ENCODE measurements around the gene KIF4B. TPM values are rescaled to one million over a fixed set of nuclear protein-coding genes. Genes with fewer than 3 reads are reported as not detected.
"Not testable (repeated sequence)": the region's sequence is repeated elsewhere in the genome, so short reads cannot be mapped to it uniquely, and the experiment has no call there.

Gene KIF4B
- total and polyA plus RNA-seq, 3 experiments from 2014 or later = 0.09 TPM; not detected in 2

- CTCF ChIA-PET = no interaction called here
- POLR2A ChIA-PET = no interaction called here
- Histone ChIP-seq H3K36me3 (ENCODE audit: insufficient read depth, low read length) (no peaks in the 10 kb centered on the region), H3K4me1 (ENCODE audit: insufficient read depth, low read length) (no peaks in the 10 kb centered on the region), H3K9me3 (ENCODE audit: low read length) (no peaks in the 10 kb centered on the region), H3K27ac (ENCODE audit: low read depth, low read length) (no peak overlapping the region), H3K4me3 (ENCODE audit: low read length) (no peak overlapping the region), H3K27me3 (ENCODE audit: insufficient read depth, low read length, poor library complexity, severe bottlenecking) (no peaks in the 10 kb centered on the region)
- no peak overlapping the region for H3K4me3 Mint-ChIP-seq
- no peak for DNase-seq
- H3K4me1 Mint-ChIP-seq = no peaks in the 10 kb centered on the region
- peaks cover 0 to 11% of the 10 kb centered on the region in 2 donors for H3K27me3 Mint-ChIP-seq
- peaks cover 11 to 23% (median 17%) of the 10 kb centered on the region in 5 donors for H3K9me3 Mint-ChIP-seq
- no peaks in the 10 kb centered on the region for H3K36me3 Mint-ChIP-seq
- no peak overlapping the region for H3K27ac Mint-ChIP-seq
Observed at GRCh38 chr5:155029240-155029639, 15.7 kb downstream of the KIF4B start.

DNA sequence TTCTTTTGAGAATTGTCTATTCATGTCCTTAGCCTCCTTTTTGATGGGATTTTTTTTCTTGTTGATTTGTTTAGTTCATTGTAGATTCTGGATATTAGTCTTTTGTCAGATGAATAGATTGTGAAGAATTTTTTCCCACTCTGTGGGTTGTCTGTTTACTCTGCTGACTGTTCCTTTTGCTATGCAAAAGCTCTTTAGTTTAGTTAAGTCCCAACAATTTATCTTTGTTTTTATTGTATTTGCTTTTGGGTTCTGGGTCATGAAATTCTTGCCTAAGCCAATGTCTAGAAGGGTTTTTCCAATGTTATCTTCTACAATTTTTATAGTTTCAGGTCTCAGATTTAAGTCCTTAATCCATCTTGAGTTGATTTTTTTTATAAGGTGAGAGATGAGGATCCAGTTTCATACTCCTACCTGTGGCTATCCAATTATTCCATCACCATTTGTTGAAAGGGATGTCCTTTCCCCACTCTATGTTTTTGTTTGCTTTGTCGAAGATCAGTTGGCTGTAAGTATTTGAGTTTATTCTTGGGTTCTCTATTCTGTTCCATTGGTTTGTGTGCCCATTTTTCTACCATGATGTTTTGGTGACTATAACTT lies 20.7 kb downstream of the KIF4B start:
- H3K4me1 ChIP-seq (ENCODE audit: insufficient read depth, low read length); DNase-seq; CTCF ChIA-PET; H3K4me3 Mint-ChIP-seq; H3K9me3 Mint-ChIP-seq; H3K4me3 ChIP-seq (ENCODE audit: low read length); H3K27ac Mint-ChIP-seq; H3K36me3 Mint-ChIP-seq; H3K27me3 ChIP-seq (ENCODE audit: insufficient read depth, low read length, poor library complexity, severe bottlenecking); H3K36me3 ChIP-seq (ENCODE audit: insufficient read depth, low read length); H3K27me3 Mint-ChIP-seq; H3K4me1 Mint-ChIP-seq; H3K9me3 ChIP-seq (ENCODE audit: low read length); H3K27ac ChIP-seq (ENCODE audit: low read depth, low read length); POLR2A ChIA-PET: not testable (repeated sequence)

DNA sequence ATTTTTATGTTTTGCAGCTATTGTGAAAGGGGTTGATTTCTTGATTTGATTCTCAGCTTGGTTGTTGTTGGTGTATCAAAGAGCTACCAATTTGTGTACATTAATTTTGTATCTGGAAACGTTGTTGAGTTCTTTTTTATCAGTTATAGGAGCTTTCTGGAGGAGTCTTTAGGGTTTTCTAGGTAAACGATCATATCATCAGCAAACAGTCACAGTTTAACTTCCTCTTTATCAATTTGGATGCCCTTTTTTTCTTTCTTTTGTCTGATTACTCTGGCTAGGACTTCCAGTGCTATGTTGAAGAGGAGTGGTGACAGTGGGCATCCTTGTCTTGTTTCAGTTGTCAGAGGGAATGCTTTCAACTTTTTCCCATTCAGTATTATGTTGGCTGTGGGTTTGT lies 21.5 kb downstream of the KIF4B start:
- H3K4me3 Mint-ChIP-seq; H3K36me3 ChIP-seq (ENCODE audit: insufficient read depth, low read length); H3K27ac ChIP-seq (ENCODE audit: low read depth, low read length); DNase-seq; H3K9me3 Mint-ChIP-seq; CTCF ChIA-PET; H3K9me3 ChIP-seq (ENCODE audit: low read length); H3K4me1 Mint-ChIP-seq; H3K27me3 Mint-ChIP-seq; H3K4me1 ChIP-seq (ENCODE audit: insufficient read depth, low read length); H3K27ac Mint-ChIP-seq; POLR2A ChIA-PET; H3K27me3 ChIP-seq (ENCODE audit: insufficient read depth, low read length, poor library complexity, severe bottlenecking); H3K36me3 Mint-ChIP-seq; H3K4me3 ChIP-seq (ENCODE audit: low read length): not testable (repeated sequence)

GRCh38 chr5:155040984-155041653 lies 27.6 kb downstream of the KIF4B start:
- Mint-ChIP-seq H3K27ac (no peak overlapping the region), H3K4me1 (no peaks in the 10 kb centered on the region), H3K36me3 (no peaks in the 10 kb centered on the region), H3K4me3 (no peak overlapping the region), H3K9me3 (peaks cover 0 to 3% (median 0%) of the 10 kb centered on the region in 5 donors), H3K27me3 (peaks cover 6 to 49% of the 10 kb centered on the region in 2 donors)
- ChIA-PET CTCF (no interaction called here), POLR2A (no interaction called here)
- H3K4me1 ChIP-seq (ENCODE audit: insufficient read depth, low read length) = no peaks in the 10 kb centered on the region
- no peaks in the 10 kb centered on the region for H3K36me3 ChIP-seq (ENCODE audit: insufficient read depth, low read length)
- no peak for DNase-seq
- H3K9me3 ChIP-seq (ENCODE audit: low read length) = no peaks in the 10 kb centered on the region
- no peaks in the 10 kb centered on the region for H3K27me3 ChIP-seq (ENCODE audit: insufficient read depth, low read length, poor library complexity, severe bottlenecking)
- H3K27ac ChIP-seq (ENCODE audit: low read depth, low read length) = no peak overlapping the region
- H3K4me3 ChIP-seq (ENCODE audit: low read length) = no peak overlapping the region

- Histone ChIP-seq H3K4me3 (ENCODE audit: low read length) (no peak overlapping the region), H3K27me3 (ENCODE audit: insufficient read depth, low read length, poor library complexity, severe bottlenecking) (no peaks in the 10 kb centered on the region), H3K4me1 (ENCODE audit: insufficient read depth, low read length) (no peaks in the 10 kb centered on the region), H3K36me3 (ENCODE audit: insufficient read depth, low read length) (no peaks in the 10 kb centered on the region), H3K27ac (ENCODE audit: low read depth, low read length) (no peak overlapping the region), H3K9me3 (ENCODE audit: low read length) (no peaks in the 10 kb centered on the region)
- peaks cover 0 to 1% (median 0%) of the 10 kb centered on the region in 5 donors for H3K9me3 Mint-ChIP-seq
- no peak overlapping the region for H3K4me3 Mint-ChIP-seq
- H3K4me1 Mint-ChIP-seq = no peaks in the 10 kb centered on the region
- DNase-seq = no peak
- H3K27me3 Mint-ChIP-seq = peaks cover 9 to 51% of the 10 kb centered on the region in 2 donors
- H3K27ac Mint-ChIP-seq = no peak overlapping the region
- CTCF ChIA-PET = no interaction called here
- POLR2A ChIA-PET = no interaction called here
- no peaks in the 10 kb centered on the region for H3K36me3 Mint-ChIP-seq
Observed at GRCh38 chr5:155044591-155044990, 31.0 kb downstream of the KIF4B start.

DNA sequence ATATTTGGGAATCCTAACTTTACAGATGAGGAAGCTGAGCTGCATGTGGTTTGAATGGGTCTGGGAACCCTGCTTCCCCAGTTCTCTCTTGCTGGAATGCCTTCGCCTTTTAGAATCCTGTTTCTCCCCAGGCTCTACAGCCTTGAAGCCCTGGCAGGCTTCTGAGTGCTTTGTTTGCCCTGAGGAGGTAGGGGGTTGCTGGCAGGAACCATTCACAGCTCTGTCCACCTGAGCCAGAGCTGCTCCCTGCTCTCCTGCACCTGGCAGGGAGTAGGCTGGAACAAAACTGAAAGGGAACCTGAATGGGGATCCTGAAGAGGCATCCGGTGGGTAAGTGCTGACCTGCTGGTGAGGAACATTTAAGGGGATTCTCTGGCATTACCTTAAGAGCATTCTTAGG lies 33.0 kb downstream of the KIF4B start:
- peaks cover 0 to 1% (median 0%) of the 10 kb centered on the region in 5 donors for H3K9me3 Mint-ChIP-seq
- no peaks in the 10 kb centered on the region for H3K27me3 ChIP-seq (ENCODE audit: insufficient read depth, low read length, poor library complexity, severe bottlenecking)
- no peaks in the 10 kb centered on the region for H3K9me3 ChIP-seq (ENCODE audit: low read length)
- no peaks in the 10 kb centered on the region for H3K36me3 ChIP-seq (ENCODE audit: insufficient read depth, low read length)
- H3K4me3 Mint-ChIP-seq = no peak overlapping the region
- no peaks in the 10 kb centered on the region for H3K4me1 Mint-ChIP-seq
- H3K4me3 ChIP-seq (ENCODE audit: low read length) = no peak overlapping the region
- no peak overlapping the region for H3K27ac Mint-ChIP-seq
- ChIA-PET POLR2A (no interaction called here), CTCF (no interaction called here)
- DNase-seq = no peak
- no peaks in the 10 kb centered on the region for H3K36me3 Mint-ChIP-seq
- H3K27me3 Mint-ChIP-seq = peaks cover 9 to 43% of the 10 kb centered on the region in 2 donors
- H3K4me1 ChIP-seq (ENCODE audit: insufficient read depth, low read length) = no peaks in the 10 kb centered on the region
- no peak overlapping the region for H3K27ac ChIP-seq (ENCODE audit: low read depth, low read length)

GRCh38 chr5:155047818-155048217 lies 34.3 kb downstream of the KIF4B start:
- Mint-ChIP-seq H3K4me1 (no peaks in the 10 kb centered on the region), H3K27me3 (peaks cover 12 to 39% of the 10 kb centered on the region in 2 donors), H3K9me3 (peaks cover 0 to 1% (median 0%) of the 10 kb centered on the region in 5 donors), H3K36me3 (no peaks in the 10 kb centered on the region), H3K4me3 (no peak overlapping the region), H3K27ac (no peak overlapping the region)
- ChIA-PET CTCF (no interaction called here), POLR2A (no interaction called here)
- Histone ChIP-seq H3K27ac (ENCODE audit: low read depth, low read length) (no peak overlapping the region), H3K9me3 (ENCODE audit: low read length) (no peaks in the 10 kb centered on the region), H3K4me3 (ENCODE audit: low read length) (no peak overlapping the region), H3K4me1 (ENCODE audit: insufficient read depth, low read length) (no peaks in the 10 kb centered on the region), H3K36me3 (ENCODE audit: insufficient read depth, low read length) (no peaks in the 10 kb centered on the region), H3K27me3 (ENCODE audit: insufficient read depth, low read length, poor library complexity, severe bottlenecking) (no peaks in the 10 kb centered on the region)
- DNase-seq = no peak

- Mint-ChIP-seq H3K4me1 (no peaks in the 10 kb centered on the region), H3K27me3 (peaks cover 12 to 24% of the 10 kb centered on the region in 2 donors), H3K36me3 (no peaks in the 10 kb centered on the region), H3K4me3 (no peak overlapping the region), H3K27ac (no peak overlapping the region), H3K9me3 (peaks cover 0 to 1% (median 0%) of the 10 kb centered on the region in 5 donors)
- Histone ChIP-seq H3K27me3 (ENCODE audit: insufficient read depth, low read length, poor library complexity, severe bottlenecking) (no peaks in the 10 kb centered on the region), H3K4me1 (ENCODE audit: insufficient read depth, low read length) (no peaks in the 10 kb centered on the region), H3K4me3 (ENCODE audit: low read length) (no peak overlapping the region), H3K9me3 (ENCODE audit: low read length) (no peaks in the 10 kb centered on the region), H3K27ac (ENCODE audit: low read depth, low read length) (no peak overlapping the region), H3K36me3 (ENCODE audit: insufficient read depth, low read length) (no peaks in the 10 kb centered on the region)
- ChIA-PET CTCF (no interaction called here), POLR2A (no interaction called here)
- DNase-seq = no peak
Observed at GRCh38 chr5:155049569-155050383, 36.2 kb downstream of the KIF4B start.

Data from CD8-positive, alpha-beta memory T cell (primary cell).